Mesodermal cell (in vitro differentiated cells): ENCODE results near the gene PPIL6. TPM values are rescaled to one million over a fixed set of nuclear protein-coding genes. Genes with fewer than 3 reads are reported as not detected.

Source experiments
- H3K27ac ChIP-seq: 2 replicates; pipeline ENCODE4 v1.7.0; 2013; ENCODE audit warnings: mild to moderate bottlenecking, low read depth, low read length, moderate library complexity; ENCODE audit not compliant: severe bottlenecking
- H3K36me3 ChIP-seq: 2 replicates; pipeline ENCODE4 v1.7.1; 2013; ENCODE audit warnings: mild to moderate bottlenecking, low read length, moderate library complexity; ENCODE audit not compliant: control insufficient read depth, insufficient read depth
- H3K4me1 ChIP-seq: one replicate; pipeline ENCODE4 v1.7.1; 2013; ENCODE audit warnings: mild to moderate bottlenecking, low read length; ENCODE audit not compliant: insufficient read depth, control insufficient read depth, poor library complexity, severe bottlenecking
- H3K4me3 ChIP-seq: 2 replicates; pipeline ENCODE4 v1.7.0; 2013; ENCODE audit warnings: low read length, control low read depth, mild to moderate bottlenecking; ENCODE audit not compliant: insufficient read depth, poor library complexity, severe bottlenecking; ENCODE audit errors: extremely low read depth
- H3K9me3 ChIP-seq: 2 replicates; pipeline ENCODE4 v1.7.1; 2013; ENCODE audit warnings: mild to moderate bottlenecking, low read length, moderate library complexity; ENCODE audit not compliant: control insufficient read depth
- WGBS, 2 experiments: methylation state at CpG; one replicate each; pipeline ENCODE4 v1.1.5; 2013; ENCODE audit warnings: missing lambda C conversion rate in 2 of 2; ENCODE audit not compliant: insufficient coverage in 2 of 2; 5-methylcytosine and 5-hydroxymethylcytosine counted together
- polyA plus RNA-seq, 2 experiments: library from polyadenylated mRNA; stranded (reverse); fragments of 50-300 nt; gene quantifications; one replicate each; pipeline ENCODE4 v1.2.3, GENCODE V29; 2013

The PPIL6 gene
- polyA plus RNA-seq (2013, experiment 1 of 2): 2.0 TPM
- polyA plus RNA-seq (2013, experiment 2 of 2): 2.8 TPM

GRCh38 chr6:109440331-109441068 is at the start of gene PPIL6, which contains the start of gene SMPD2:
TSS of gene PPIL6 (minus strand) at chr6:109440628. CDS start at chr6:109440590, 38 bp downstream.
TSS of gene SMPD2 (plus strand) at chr6:109440724. CDS start at chr6:109441122, 398 bp downstream.
- Histone ChIP-seq H3K4me3 (peak within 1 kb of the TSS; percentile 83), H3K9me3 (no peaks in the 10 kb centered on the region), H3K27ac (peak within 1 kb of the TSS; percentile 95), H3K4me1 (peaks cover 2% of the 10 kb centered on the region), H3K36me3 (peaks cover 32% of the 10 kb centered on the region)
- WGBS, 2 experiments: 0% methylated on average over 76 to 85 of the region's 102 CpGs

DNA sequence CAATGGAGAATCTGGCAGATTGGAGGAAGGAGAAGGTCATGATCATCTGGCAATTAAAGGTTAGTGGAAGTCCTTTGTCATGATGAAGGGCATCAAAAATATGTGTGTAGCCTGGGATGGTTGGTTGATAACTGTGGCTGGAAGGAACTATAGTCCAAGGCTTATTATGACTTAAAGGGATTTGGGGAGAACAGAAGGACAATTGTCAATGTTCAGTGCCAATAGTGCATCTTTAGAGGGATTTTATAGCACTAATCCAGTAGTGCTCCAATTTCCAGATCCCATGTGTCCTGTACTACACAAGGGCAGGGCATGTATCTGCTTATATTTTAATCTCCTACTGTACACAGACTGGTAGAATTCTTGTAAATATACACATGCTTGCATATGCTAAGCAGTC is 47.6 kb upstream of the PPIL6 start:
- Histone ChIP-seq H3K9me3 (no peaks in the 10 kb centered on the region), H3K4me1 (no peaks in the 10 kb centered on the region), H3K4me3 (no peak overlapping the region), H3K36me3 (no peaks in the 10 kb centered on the region), H3K27ac (no peak overlapping the region)

- WGBS, 2 experiments: no CpG with 5 or more reads among the region's 1 CpG
- Histone ChIP-seq H3K4me1 (no peaks in the 10 kb centered on the region), H3K36me3 (peaks cover 8% of the 10 kb centered on the region), H3K9me3 (no peaks in the 10 kb centered on the region), H3K27ac (no peak overlapping the region), H3K4me3 (no peak overlapping the region)
These were observed 45.6 kb upstream of the PPIL6 start for GRCh38 chr6:109486068-109486467.

GRCh38 chr6:109485266-109485935 is 45.0 kb upstream of the PPIL6 start:
- no peaks in the 10 kb centered on the region for H3K4me1 ChIP-seq
- no peaks in the 10 kb centered on the region for H3K9me3 ChIP-seq
- H3K4me3 ChIP-seq: no peak overlapping the region
- peaks cover 15% of the 10 kb centered on the region for H3K36me3 ChIP-seq
- 57 to 71% methylated on average over 1 of the region's 3 CpGs for WGBS, 2 experiments
- H3K27ac ChIP-seq: no peak overlapping the region

GRCh38 chr6:109484122-109484521 is 43.7 kb upstream of the PPIL6 start:
- WGBS, 2 experiments: 100% methylated on average over 2 of the region's 3 CpGs
- peak overlapping the region; percentile 33 for H3K4me3 ChIP-seq

GRCh38 chr6:109483735-109484057 is 43.3 kb upstream of the PPIL6 start:
- H3K4me1 ChIP-seq: peaks cover 7% of the 10 kb centered on the region
- peaks cover 29% of the 10 kb centered on the region for H3K36me3 ChIP-seq
- no peaks in the 10 kb centered on the region for H3K9me3 ChIP-seq
- WGBS, 2 experiments: no CpG with 5 or more reads among the region's 6 CpGs
- H3K27ac ChIP-seq: no peak overlapping the region
- peak overlapping the region; percentile 33 for H3K4me3 ChIP-seq

More at GRCh38 chr6:109484122-109484521, 43.7 kb upstream of the PPIL6 start:
- H3K9me3 ChIP-seq: no peaks in the 10 kb centered on the region
- peaks cover 25% of the 10 kb centered on the region for H3K36me3 ChIP-seq
- peaks cover 5% of the 10 kb centered on the region for H3K4me1 ChIP-seq
- H3K27ac ChIP-seq: no peak overlapping the region

DNA sequence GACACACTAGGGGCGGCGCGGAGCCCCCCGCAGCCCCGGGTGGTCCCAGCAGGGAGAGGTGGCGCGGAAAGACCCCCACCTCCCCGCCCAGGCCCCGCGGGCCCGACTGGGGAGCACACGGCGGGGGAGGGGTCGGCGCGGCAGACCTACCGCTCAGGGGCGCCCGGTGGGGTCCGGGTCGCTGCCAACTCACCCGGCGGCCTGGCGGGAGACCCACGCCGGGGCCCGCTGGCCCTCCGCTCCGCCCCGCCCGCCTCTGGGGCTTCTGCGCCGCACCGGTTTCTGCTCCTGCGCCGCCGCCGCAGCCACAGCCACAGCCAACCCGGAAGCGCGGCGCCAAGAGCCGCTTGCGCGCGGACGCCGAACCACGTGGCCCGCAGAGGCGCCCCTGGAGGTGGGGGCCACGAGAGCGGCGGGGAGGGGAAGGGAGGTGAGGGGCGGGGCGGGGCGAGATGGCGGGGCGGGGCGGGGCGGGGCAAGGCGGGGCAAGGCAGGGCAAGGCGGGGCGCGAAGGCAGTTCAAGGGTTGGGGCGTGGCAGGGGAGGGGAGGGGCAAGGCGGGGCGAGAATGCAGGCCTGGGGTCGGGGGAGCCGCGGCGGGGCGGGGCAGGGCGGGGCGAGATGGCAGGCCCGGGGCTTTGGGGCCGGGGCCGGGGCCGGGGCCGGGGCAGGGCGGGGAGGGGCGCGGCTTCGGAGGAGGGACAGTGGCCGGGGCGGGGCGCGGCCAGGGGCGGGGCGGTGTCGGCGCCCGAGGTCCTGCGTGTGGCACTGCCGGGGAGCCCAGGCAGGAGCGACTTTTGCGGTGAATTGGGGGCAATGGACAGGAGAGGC is 42.7 kb upstream of the PPIL6 start, which contains the start of gene ZBTB24:
TSS of gene ZBTB24 (minus strand) at position 315 of the 830 bp plus-strand sequence. CDS start 1,193 bp downstream, outside the sequence.
- Histone ChIP-seq H3K36me3 (peaks cover 30% of the 10 kb centered on the region), H3K4me1 (peaks cover 7% of the 10 kb centered on the region), H3K9me3 (no peaks in the 10 kb centered on the region), H3K4me3 (peak within 1 kb of the TSS; percentile 69), H3K27ac (no peak within 1 kb of the TSS)
- 0% methylated on average over 33 to 43 of the region's 97 CpGs for WGBS, 2 experiments

DNA sequence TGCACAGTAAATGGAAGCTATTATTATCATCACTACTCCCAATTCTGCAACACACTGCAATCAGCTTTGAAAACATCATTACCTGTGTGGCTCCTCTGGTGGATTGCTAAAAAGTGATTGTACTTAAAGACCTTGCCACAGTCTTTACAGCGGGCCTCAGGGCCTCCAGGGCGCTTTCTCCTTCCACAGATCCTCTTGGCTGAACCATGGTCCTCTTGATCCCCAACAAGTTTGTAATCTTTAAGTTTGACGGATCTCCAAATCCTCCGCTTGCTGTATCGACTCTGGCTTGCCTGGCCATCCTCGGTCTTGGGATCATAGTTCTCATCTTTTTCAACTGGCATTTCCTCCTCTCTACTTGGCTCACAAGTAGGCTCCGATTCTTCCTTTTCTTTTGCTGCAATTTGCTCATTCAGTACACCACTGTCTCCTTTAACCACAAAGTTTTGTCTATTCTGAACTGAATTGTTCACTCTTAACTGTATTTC is 40.6 kb upstream of the PPIL6 start:
- Histone ChIP-seq H3K27ac (no peak overlapping the region), H3K4me3 (no peak overlapping the region), H3K36me3 (peaks cover 48% of the 10 kb centered on the region), H3K9me3 (no peaks in the 10 kb centered on the region), H3K4me1 (peaks cover 11% of the 10 kb centered on the region)
- 97 to 98% methylated on average over 7 of the region's 7 CpGs for WGBS, 2 experiments

DNA sequence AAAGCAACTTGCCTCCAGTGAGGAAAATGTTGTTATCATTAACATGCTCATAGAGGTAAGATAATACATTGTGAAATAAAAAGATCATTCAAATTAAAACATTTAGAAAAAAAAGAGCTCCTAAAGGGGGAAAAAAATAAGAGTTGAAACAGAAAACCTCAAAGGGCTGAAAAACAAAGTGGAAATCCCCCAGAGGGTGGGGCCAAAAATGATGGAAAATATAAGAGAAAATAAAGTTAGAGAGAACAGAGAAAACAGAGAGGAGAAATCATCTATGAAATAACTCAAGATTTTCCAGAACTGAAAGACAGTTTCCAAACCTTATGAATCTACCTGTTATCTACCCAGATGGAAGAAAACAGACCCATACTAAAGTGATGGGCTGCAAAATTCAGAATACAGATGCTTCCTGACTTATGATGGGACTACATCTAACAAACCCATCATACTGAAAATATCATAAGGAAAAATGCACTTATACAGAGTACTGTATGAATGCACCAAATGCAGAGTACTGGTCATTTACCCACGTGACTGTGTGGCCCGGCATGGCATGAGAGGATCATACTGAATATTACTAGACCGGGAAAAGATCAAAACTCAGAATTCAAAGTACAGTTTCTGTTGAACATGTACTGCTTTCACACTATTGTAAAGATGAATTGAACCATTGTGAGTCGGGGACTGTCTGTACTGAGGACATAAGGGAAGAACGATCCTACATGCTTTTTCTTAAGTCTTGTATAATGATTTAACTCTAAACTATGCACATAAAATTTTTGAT is 38.6 kb upstream of the PPIL6 start:
- WGBS, 2 experiments: 92 to 100% methylated on average over 3 of the region's 5 CpGs
- H3K9me3 ChIP-seq: no peaks in the 10 kb centered on the region
- peaks cover 11% of the 10 kb centered on the region for H3K4me1 ChIP-seq
- no peak overlapping the region for H3K27ac ChIP-seq
- H3K36me3 ChIP-seq: peaks cover 68% of the 10 kb centered on the region
- no peak overlapping the region for H3K4me3 ChIP-seq
